Activated CD8-positive, alpha-beta T cell treated with anti-CD3 and anti-CD28 coated beads, Interleukin-2, amount 10 ng/mL, durations not matched to agents 7 days and 5 days (primary cell): ENCODE results near the gene PSMB8. TPM values are rescaled to one million over a fixed set of nuclear protein-coding genes. Genes with fewer than 3 reads are reported as not detected.

Experiments used
- ATAC-seq: fragments of 150-1000 bp; cut with Tn5 transposase; one replicate; pipeline ENCODE4 v1.10.0; 2021; ENCODE audit warnings: moderate library complexity
- CTCF ChIA-PET: fragments of 350-600 bp; sonication (Branson Sonifier 250); formaldehyde crosslinking; loops from one replicate; lab custom pipeline; 2021; ENCODE audit warnings: antibody characterized with exemption; lab: Charles Lee
- POLR2A ChIA-PET: fragments of 350-600 bp; sonication (Branson Sonifier 250); formaldehyde crosslinking; loops from one replicate; lab custom pipeline; 2021; ENCODE audit warnings: antibody characterized with exemption; lab: Charles Lee
- DNase-seq: peaks from one replicate; pipeline ENCODE4 v3.0.0-alpha.2; 2020
- H3K27ac Mint-ChIP-seq: one replicate; pipeline ENCODE4 v1.8.0; 2021; ENCODE audit warnings: mild to moderate bottlenecking, mixed read lengths
- H3K27me3 Mint-ChIP-seq: one replicate; pipeline ENCODE4 v1.8.0; 2021; ENCODE audit warnings: low read depth, mixed read lengths
- H3K36me3 Mint-ChIP-seq: one replicate; pipeline ENCODE4 v1.8.0; 2021; ENCODE audit warnings: low read depth, mixed read lengths
- H3K4me1 Mint-ChIP-seq: one replicate; pipeline ENCODE4 v1.8.0; 2021; ENCODE audit warnings: low read depth, mixed read lengths
- H3K4me3 Mint-ChIP-seq: one replicate; pipeline ENCODE4 v1.8.0; 2021; ENCODE audit warnings: mild to moderate bottlenecking, mixed read lengths
- H3K9me3 Mint-ChIP-seq: one replicate; pipeline ENCODE4 v1.8.0; 2022; ENCODE audit warnings: mixed read lengths; ENCODE audit not compliant: insufficient read depth
- total RNA-seq, 2 experiments: library from RNA; stranded (reverse); gene quantifications; one replicate each; pipeline ENCODE4 v1.2.3, GENCODE V29; 2021

The PSMB8 gene
- total RNA-seq, 2 experiments from 2014 or later: 385 to 397 TPM

DNA sequence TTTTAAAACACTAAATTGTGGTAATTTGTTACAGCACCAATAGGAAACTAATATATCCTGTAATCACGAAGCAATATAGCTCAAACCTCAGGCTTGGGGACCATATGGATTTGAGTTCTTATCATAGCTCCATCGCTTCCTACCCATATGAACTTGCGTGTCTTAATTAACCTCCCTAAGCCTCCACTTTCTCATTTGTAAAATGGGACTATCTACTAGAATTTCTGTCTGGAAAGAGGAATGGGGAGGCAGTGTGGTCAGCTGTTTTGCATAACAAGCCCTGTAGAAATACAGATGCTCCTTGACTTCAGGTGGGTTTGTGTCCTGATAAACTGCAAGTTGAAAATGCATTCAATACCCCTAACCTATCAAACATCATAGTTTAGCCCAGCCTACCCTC lies 44.1 kb downstream of the PSMB8 start:
- no peak overlapping the region for H3K27ac Mint-ChIP-seq
- H3K4me3 Mint-ChIP-seq: no peak overlapping the region
- DNase-seq: no peak
- H3K9me3 Mint-ChIP-seq: peaks cover 5% of the 10 kb centered on the region
- peaks cover 57% of the 10 kb centered on the region for H3K27me3 Mint-ChIP-seq
- H3K4me1 Mint-ChIP-seq: peaks cover 24% of the 10 kb centered on the region
- ATAC-seq: no peak
- CTCF ChIA-PET: interaction anchor here (0.6 to 4.3 kb wide), 9 partner anchors 8 to 700 kb away, joined by 3 to 29 read pairs (median 6); partner anchors contain the start of gene TAP2
- POLR2A ChIA-PET: interaction anchor here (1.5 kb wide), 1 partner anchor 20 kb away, joined by 3 read pairs; no protein-coding TSS in a partner anchor
- H3K36me3 Mint-ChIP-seq: peaks cover 2% of the 10 kb centered on the region

- Mint-ChIP-seq H3K4me3 (no peak overlapping the region), H3K27me3 (peaks cover 51% of the 10 kb centered on the region), H3K9me3 (peaks cover 5% of the 10 kb centered on the region), H3K4me1 (peaks cover 29% of the 10 kb centered on the region), H3K27ac (no peak overlapping the region), H3K36me3 (peaks cover 2% of the 10 kb centered on the region)
- DNase-seq (no peak), ATAC-seq (no peak)
- CTCF ChIA-PET: interaction anchor here (0.7 to 4.3 kb wide), 9 partner anchors 8 to 385 kb away, joined by 3 to 29 read pairs (median 6); partner anchors contain the start of gene TAP2
- POLR2A ChIA-PET: interaction anchor here (0.6 to 1.5 kb wide), 2 partner anchors 20 to 411 kb away, joined by 3 read pairs; no protein-coding TSS in a partner anchor
Measured at GRCh38 chr6:32799168-32799567, 44.7 kb downstream of the PSMB8 start.

- POLR2A ChIA-PET: interaction anchor here (0.6 to 1.0 kb wide), 2 partner anchors 48 to 347 kb away, joined by 3 read pairs; no protein-coding TSS in a partner anchor
- Mint-ChIP-seq H3K4me1 (peaks cover 37% of the 10 kb centered on the region), H3K4me3 (peak overlapping the region; percentile 57), H3K36me3 (peaks cover 2% of the 10 kb centered on the region), H3K27me3 (peaks cover 40% of the 10 kb centered on the region), H3K27ac (peak overlapping the region; percentile 33), H3K9me3 (peaks cover 5% of the 10 kb centered on the region)
- DNase-seq: peak; percentile 83
- peak; percentile 73 for ATAC-seq
- CTCF ChIA-PET: interaction anchor here (1.0 to 4.3 kb wide), 11 partner anchors 9 to 187 kb away, joined by 3 to 29 read pairs (median 4); partner anchors contain the start of gene TAP2
Measured at GRCh38 chr6:32796848-32797776, 46.7 kb downstream of the PSMB8 start.

DNA sequence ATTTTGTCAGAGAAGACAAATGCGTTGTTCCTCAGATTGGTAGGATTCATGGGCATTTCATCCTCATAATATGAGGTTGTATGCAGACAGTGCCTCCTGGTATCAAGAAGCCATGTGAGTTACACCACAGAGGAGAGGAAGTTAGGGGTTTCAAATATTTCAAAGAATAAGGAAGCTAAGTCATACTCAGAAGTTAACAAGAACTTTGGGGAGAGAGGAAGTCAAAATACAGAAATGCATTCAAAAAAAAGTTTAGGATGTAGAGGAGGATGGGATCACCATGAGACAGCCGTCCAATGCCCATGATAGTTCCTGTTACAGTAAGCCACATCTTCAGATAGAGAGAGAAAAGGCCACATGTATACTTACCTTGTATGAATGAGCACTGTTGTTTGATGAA lies 49.3 kb downstream of the PSMB8 start:
- H3K27me3 Mint-ChIP-seq: peaks cover 36% of the 10 kb centered on the region
- peaks cover 5% of the 10 kb centered on the region for H3K9me3 Mint-ChIP-seq
- H3K27ac Mint-ChIP-seq: no peak overlapping the region
- ChIA-PET CTCF (interaction anchor here (0.7 to 3.3 kb wide), 9 partner anchors 8 to 523 kb away, joined by 3 to 29 read pairs (median 8); no protein-coding TSS in a partner anchor), POLR2A (no interaction called here)
- DNase-seq: no peak
- H3K4me3 Mint-ChIP-seq: no peak overlapping the region
- peaks cover 37% of the 10 kb centered on the region for H3K4me1 Mint-ChIP-seq
- peaks cover 2% of the 10 kb centered on the region for H3K36me3 Mint-ChIP-seq
- peak; percentile 46 for ATAC-seq

- POLR2A ChIA-PET: interaction anchor here (0.7 kb wide), 1 partner anchor 75 kb away, joined by 3 read pairs; no protein-coding TSS in a partner anchor
- Mint-ChIP-seq H3K4me3 (no peak overlapping the region), H3K9me3 (no peaks in the 10 kb centered on the region), H3K36me3 (no peaks in the 10 kb centered on the region), H3K27ac (no peak overlapping the region), H3K27me3 (peaks cover 34% of the 10 kb centered on the region), H3K4me1 (peaks cover 37% of the 10 kb centered on the region)
- ATAC-seq (no peak), DNase-seq (no peak)
- CTCF ChIA-PET: interaction anchor here (0.6 to 3.3 kb wide), 13 partner anchors 7 to 547 kb away, joined by 3 to 29 read pairs (median 5); partner anchors contain the start of gene TAP2
Measured at GRCh38 chr6:32792901-32793435, 50.9 kb downstream of the PSMB8 start.

Other genes with a start within 250 kb of the PSMB8 start
- 1 to 10 TPM; 2.7 to 3.4 TPM for gene HLA-DQA1, start 206.6 kb downstream of the PSMB8 start, total RNA-seq
- 10 to 100 TPM; 13.4 to 15.1 TPM for gene HLA-DQB1, start 177.4 kb downstream of the PSMB8 start, total RNA-seq
- not detected for gene HLA-DQA2, start 102.7 kb downstream of the PSMB8 start, total RNA-seq
- under 1 TPM in 1 of 2 experiments, not detected in 1; 0.32 TPM for gene HLA-DQB2, start 80.5 kb downstream of the PSMB8 start, total RNA-seq
- 10 to 100 TPM; 15.6 to 17.0 TPM for gene HLA-DOB, start 27.0 kb downstream of the PSMB8 start, total RNA-seq
- gene TAP2, start 5.3 kb downstream of the PSMB8 start, total RNA-seq: 100 to 1,000 TPM; 145 to 159 TPM
- 100 to 1,000 TPM; 319 to 328 TPM for gene TAP1, start 9.7 kb upstream of the PSMB8 start, total RNA-seq
- 100 to 1,000 TPM; 319 to 325 TPM for gene PSMB9, start 10.1 kb upstream of the PSMB8 start, total RNA-seq
- gene HLA-DMB, start 97.0 kb upstream of the PSMB8 start, total RNA-seq: 10 to 100 TPM; 14.4 to 14.7 TPM
- gene HLA-DMA, start 109.0 kb upstream of the PSMB8 start, total RNA-seq: 10 to 100 TPM; 28.6 to 30.5 TPM
- 100 to 1,000 TPM; 299 to 313 TPM for gene BRD2, start 124.5 kb upstream of the PSMB8 start, total RNA-seq
- gene HLA-DOA, start 165.5 kb upstream of the PSMB8 start, total RNA-seq: 1 to 10 TPM; 3.3 to 4.2 TPM
- gene HLA-DPA1, start 229.6 kb upstream of the PSMB8 start, total RNA-seq: 10 to 100 TPM; 39.1 to 40.0 TPM
- 10 to 100 TPM; 21.0 to 22.8 TPM for gene HLA-DPB1, start 231.9 kb upstream of the PSMB8 start, total RNA-seq